Measurements from ENCODE around the gene GINS3. TPM values are rescaled to one million over a fixed set of nuclear protein-coding genes. Genes with fewer than 3 reads are reported as not detected.

GINS3 gene
- total and polyA plus RNA-seq, 2 experiments from 2014 or later, result 8.8 to 17.8 TPM

DNA sequence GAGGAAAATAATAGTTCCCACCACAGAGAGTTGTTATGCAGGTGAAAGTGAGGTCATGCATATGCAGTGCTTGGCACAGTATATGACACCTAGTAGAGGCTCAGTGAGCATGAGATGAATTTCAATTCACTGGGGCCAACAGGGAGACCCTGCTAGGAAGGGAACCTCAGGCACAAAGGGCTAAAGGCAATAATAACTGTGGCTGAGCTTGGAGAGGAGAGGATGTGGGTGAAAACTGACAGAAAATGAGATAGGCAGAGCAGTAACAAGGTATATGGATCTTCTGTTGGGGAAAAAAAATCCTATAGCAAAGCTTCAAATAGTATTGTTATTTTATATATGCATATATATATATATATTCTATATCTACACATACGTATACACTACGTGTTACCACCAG lies 25.0 kb upstream of the GINS3 start:
- TF ChIP-seq, protein P1, sequence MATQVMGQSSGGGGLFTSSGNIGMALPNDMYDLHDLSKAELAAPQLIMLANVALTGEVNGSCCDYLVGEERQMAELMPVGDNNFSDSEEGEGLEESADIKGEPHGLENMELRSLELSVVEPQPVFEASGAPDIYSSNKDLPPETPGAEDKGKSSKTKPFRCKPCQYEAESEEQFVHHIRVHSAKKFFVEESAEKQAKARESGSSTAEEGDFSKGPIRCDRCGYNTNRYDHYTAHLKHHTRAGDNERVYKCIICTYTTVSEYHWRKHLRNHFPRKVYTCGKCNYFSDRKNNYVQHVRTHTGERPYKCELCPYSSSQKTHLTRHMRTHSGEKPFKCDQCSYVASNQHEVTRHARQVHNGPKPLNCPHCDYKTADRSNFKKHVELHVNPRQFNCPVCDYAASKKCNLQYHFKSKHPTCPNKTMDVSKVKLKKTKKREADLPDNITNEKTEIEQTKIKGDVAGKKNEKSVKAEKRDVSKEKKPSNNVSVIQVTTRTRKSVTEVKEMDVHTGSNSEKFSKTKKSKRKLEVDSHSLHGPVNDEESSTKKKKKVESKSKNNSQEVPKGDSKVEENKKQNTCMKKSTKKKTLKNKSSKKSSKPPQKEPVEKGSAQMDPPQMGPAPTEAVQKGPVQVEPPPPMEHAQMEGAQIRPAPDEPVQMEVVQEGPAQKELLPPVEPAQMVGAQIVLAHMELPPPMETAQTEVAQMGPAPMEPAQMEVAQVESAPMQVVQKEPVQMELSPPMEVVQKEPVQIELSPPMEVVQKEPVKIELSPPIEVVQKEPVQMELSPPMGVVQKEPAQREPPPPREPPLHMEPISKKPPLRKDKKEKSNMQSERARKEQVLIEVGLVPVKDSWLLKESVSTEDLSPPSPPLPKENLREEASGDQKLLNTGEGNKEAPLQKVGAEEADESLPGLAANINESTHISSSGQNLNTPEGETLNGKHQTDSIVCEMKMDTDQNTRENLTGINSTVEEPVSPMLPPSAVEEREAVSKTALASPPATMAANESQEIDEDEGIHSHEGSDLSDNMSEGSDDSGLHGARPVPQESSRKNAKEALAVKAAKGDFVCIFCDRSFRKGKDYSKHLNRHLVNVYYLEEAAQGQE (IDR thresholded peaks at IDR 0.05; ENCODE audit: unreplicated experiment), result no peak
- TF ChIP-seq CREB1 (CRISPR knock-in tag; IDR thresholded peaks at IDR 0.05; ENCODE audit: low read depth) (no peak), NANOG (IDR thresholded peaks at IDR 0.05; ENCODE audit: borderline replicate concordance) (no peak), EZH2phosphoT487 (IDR thresholded peaks at IDR 0.05; ENCODE audit: unreplicated experiment) (no peak), POLR2AphosphoS5 (IDR thresholded peaks at IDR 0.05; ENCODE audit: low read depth) (no peak)
- Mint-ChIP-seq H3K4me1 (no peaks in the 10 kb centered on the region), H3K9me3 (no peaks in the 10 kb centered on the region), H3K27me3 (ENCODE audit: insufficient read depth, low read depth, poor library complexity) (peaks cover 8% of the 10 kb centered on the region), H3K4me3 (no peak overlapping the region), H3K36me3 (ENCODE audit: low read depth) (no peaks in the 10 kb centered on the region), H3K27ac (no peak overlapping the region)
- no peaks in the 10 kb centered on the region for H4K20me1 ChIP-seq (replicated peaks; ENCODE audit: insufficient read depth)
- no peak overlapping the region for H2AFZ ChIP-seq
- no peaks in the 10 kb centered on the region for H3K4me1 ChIP-seq (ENCODE audit: insufficient read depth)
- no peak overlapping the region for H3K4me2 ChIP-seq
- no peak overlapping the region for H3K4me3 ChIP-seq
- H3K9me2 ChIP-seq (ENCODE audit: insufficient read depth), result no peaks in the 10 kb centered on the region
- H3K36me3 ChIP-seq (ENCODE audit: insufficient read depth), result no peaks in the 10 kb centered on the region
- H3K79me2 ChIP-seq (replicated peaks; ENCODE audit: insufficient read depth), result no peaks in the 10 kb centered on the region
- H3F3A ChIP-seq (replicated peaks; ENCODE audit: low read depth), result no peaks in the 10 kb centered on the region
- ATAC-seq (no peak), DNase-seq (ENCODE audit: low spot score) (no peak)
- no peaks in the 10 kb centered on the region for H3K27me3 ChIP-seq (ENCODE audit: insufficient read depth)
- no peak overlapping the region for H3K27ac ChIP-seq (ENCODE audit: low read depth)

DNA sequence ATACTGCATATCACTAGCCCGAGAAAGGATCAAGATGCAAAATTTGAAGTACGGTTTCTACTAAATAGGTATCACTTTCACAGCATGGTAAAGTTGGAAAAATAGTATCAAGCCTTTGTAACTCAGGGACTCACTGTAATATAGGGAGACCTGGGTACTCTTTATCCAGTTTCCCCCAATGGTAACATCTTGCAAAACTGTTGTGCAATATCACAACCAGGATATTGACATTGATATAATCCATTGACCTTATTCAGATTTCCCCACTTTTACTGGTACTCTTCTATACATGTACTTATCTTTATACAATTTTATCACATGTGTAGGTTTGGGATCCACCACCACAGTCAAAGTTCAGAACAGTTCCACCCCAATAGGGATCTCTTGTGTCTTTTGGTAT lies 20.4 kb upstream of the GINS3 start:
- Mint-ChIP-seq H3K27ac (no peak overlapping the region), H3K4me3 (no peak overlapping the region), H3K36me3 (ENCODE audit: low read depth) (no peaks in the 10 kb centered on the region), H3K9me3 (no peaks in the 10 kb centered on the region), H3K27me3 (ENCODE audit: insufficient read depth, low read depth, poor library complexity) (peaks cover 2% of the 10 kb centered on the region), H3K4me1 (no peaks in the 10 kb centered on the region)
- no peaks in the 10 kb centered on the region for H3K79me2 ChIP-seq (replicated peaks; ENCODE audit: insufficient read depth)
- no peak overlapping the region for H2AFZ ChIP-seq
- H3K27me3 ChIP-seq (ENCODE audit: insufficient read depth), result no peaks in the 10 kb centered on the region
- no peaks in the 10 kb centered on the region for H4K20me1 ChIP-seq (replicated peaks; ENCODE audit: insufficient read depth)
- H3K27ac ChIP-seq (ENCODE audit: low read depth), result no peak overlapping the region
- no peak overlapping the region for H3K4me3 ChIP-seq
- H3K4me2 ChIP-seq, result no peak overlapping the region
- DNase-seq (ENCODE audit: low spot score), result no peak
- H3K9me2 ChIP-seq (ENCODE audit: insufficient read depth), result no peaks in the 10 kb centered on the region
- TF ChIP-seq, protein P1 (IDR thresholded peaks at IDR 0.05; ENCODE audit: unreplicated experiment), result no peak
- no peaks in the 10 kb centered on the region for H3F3A ChIP-seq (replicated peaks; ENCODE audit: low read depth)
- no peaks in the 10 kb centered on the region for H3K36me3 ChIP-seq (ENCODE audit: insufficient read depth)
- H3K4me1 ChIP-seq (ENCODE audit: insufficient read depth), result no peaks in the 10 kb centered on the region
- ATAC-seq, result no peak

Data from GM23338 (cell line).